Naive thymus-derived CD4-positive, alpha-beta T cell (primary cell): Measurements from ENCODE around the gene RPL36A. TPM values are rescaled to one million over a fixed set of nuclear protein-coding genes. Genes with fewer than 3 reads are reported as not detected.

Experiments used
- ATAC-seq: fragments of 150-1000 bp; cut with Tn5 transposase; 2 replicates; pipeline ENCODE4 v1.10.0; 2021; ENCODE audit warnings: mild to moderate bottlenecking, moderate library complexity
- CTCF ChIA-PET: fragments of 350-600 bp; sonication (Branson Sonifier 250); formaldehyde crosslinking; loops from one replicate; lab custom pipeline; 2021; ENCODE audit warnings: antibody characterized with exemption; lab: Charles Lee
- POLR2A ChIA-PET: fragments of 350-600 bp; sonication (Branson Sonifier 250); formaldehyde crosslinking; loops from one replicate; lab custom pipeline; 2021; ENCODE audit warnings: antibody characterized with exemption, inconsistent platforms; lab: Charles Lee
- DNase-seq, 9 donors: peaks; one replicate each; pipeline versions ENCODE4 v3.0.0 to v3.0.0-alpha.2; 2020 to 2022; ENCODE audit warnings: mixed read lengths in 1 of 9
- H3K27ac ChIP-seq: one replicate; pipeline ENCODE4 v1.7.0; 2013; ENCODE audit warnings: mild to moderate bottlenecking, low read depth, low read length, moderate library complexity
- H3K27me3 ChIP-seq, 2 donors: one replicate each; pipeline ENCODE4 v1.7.0; 2013; ENCODE audit warnings: low read length in 2 of 2, mild to moderate bottlenecking in 2 of 2, moderate library complexity in 2 of 2; ENCODE audit not compliant: control insufficient read depth in 2 of 2, insufficient read depth in 2 of 2
- H3K36me3 ChIP-seq, 3 experiments: 1 replicate in 2 of 3; 2 replicates in 1 of 3; pipeline ENCODE4 v1.7.0; 2013; ENCODE audit warnings: low read length in 3 of 3, mild to moderate bottlenecking in 3 of 3, moderate library complexity in 1 of 3; ENCODE audit not compliant: insufficient read depth in 3 of 3, control insufficient read depth in 2 of 3
- H3K4me1 ChIP-seq, 2 donors: one replicate each; pipeline ENCODE4 v1.7.0; 2013; ENCODE audit warnings: low read length in 2 of 2, mild to moderate bottlenecking in 2 of 2, moderate library complexity in 1 of 2; ENCODE audit not compliant: control insufficient read depth in 2 of 2, insufficient read depth in 2 of 2
- H3K4me3 ChIP-seq: 2 replicates; pipeline ENCODE4 v1.7.0; 2013; ENCODE audit warnings: mild to moderate bottlenecking, low read length
- H3K9me3 ChIP-seq, 3 experiments: 1 replicate in 2 of 3; 2 replicates in 1 of 3; pipeline ENCODE4 v1.7.0; 2013; ENCODE audit warnings: low read length in 3 of 3; ENCODE audit not compliant: control insufficient read depth in 2 of 3
- H3K27ac Mint-ChIP-seq, 9 donors: one replicate each; pipeline ENCODE4 v1.8.0; 2020 to 2022; ENCODE audit warnings: mixed read lengths in 9 of 9, mild to moderate bottlenecking in 8 of 9, moderate library complexity in 5 of 9, inconsistent platforms in 2 of 9
- H3K27me3 Mint-ChIP-seq, 5 donors: one replicate each; pipeline ENCODE4 v1.8.0; 2021 to 2022; ENCODE audit warnings: mixed read lengths in 5 of 5, mild to moderate bottlenecking in 1 of 5
- H3K36me3 Mint-ChIP-seq, 5 donors: one replicate each; pipeline ENCODE4 v1.8.0; 2020 to 2022; ENCODE audit warnings: mixed read lengths in 5 of 5, mild to moderate bottlenecking in 3 of 5, inconsistent platforms in 1 of 5
- H3K4me1 Mint-ChIP-seq, 7 donors: one replicate each; pipeline ENCODE4 v1.8.0; 2020 to 2022; ENCODE audit warnings: mixed read lengths in 7 of 7, mild to moderate bottlenecking in 3 of 7, inconsistent platforms in 1 of 7
- H3K4me3 Mint-ChIP-seq, 10 donors: one replicate each; pipeline ENCODE4 v1.8.0; 2020 to 2022; ENCODE audit warnings: mild to moderate bottlenecking in 10 of 10, mixed read lengths in 10 of 10, moderate library complexity in 6 of 10, inconsistent platforms in 2 of 10
- H3K9me3 Mint-ChIP-seq, 11 donors: one replicate each; pipeline ENCODE4 v1.8.0; 2020 to 2022; ENCODE audit warnings: mixed read lengths in 11 of 11, mild to moderate bottlenecking in 4 of 11, inconsistent platforms in 1 of 11, moderate library complexity in 1 of 11
- intact Hi-C, 2 donors: fragments of 100-400 bp; cut with micrococcal nuclease; formaldehyde crosslinking; loops; one replicate each; pipeline ENCODE4 v1.15.1; 2023
- polyA plus RNA-seq, 2 donors: library from polyadenylated mRNA; unstranded; fragments of 300-500 nt; fragmentation: Illumina TruSeq; gene quantifications; one replicate each; pipeline ENCODE4 v1.2.3, GENCODE V29; 2021
- total RNA-seq, 6 experiments: library from RNA in 5 of 6; stranded (reverse) in 5 of 6; gene quantifications; 1 replicate in 5 of 6; 2 replicates in 1 of 6; pipeline ENCODE4 v1.2.3 and lab custom pipeline; 2021 to 2026

RPL36A gene
- 100 to 1,000 TPM; 113 to 342 (median 282) TPM for total RNA-seq
- 1,000 to 10,000 TPM; 2,157 to 2,919 TPM for polyA plus RNA-seq
- 19.0 reads per million, percentile 49 among the genes with 10 or more reads in this experiment for total RNA-seq (lab: John Stamatoyannopoulos, UW)

DNA sequence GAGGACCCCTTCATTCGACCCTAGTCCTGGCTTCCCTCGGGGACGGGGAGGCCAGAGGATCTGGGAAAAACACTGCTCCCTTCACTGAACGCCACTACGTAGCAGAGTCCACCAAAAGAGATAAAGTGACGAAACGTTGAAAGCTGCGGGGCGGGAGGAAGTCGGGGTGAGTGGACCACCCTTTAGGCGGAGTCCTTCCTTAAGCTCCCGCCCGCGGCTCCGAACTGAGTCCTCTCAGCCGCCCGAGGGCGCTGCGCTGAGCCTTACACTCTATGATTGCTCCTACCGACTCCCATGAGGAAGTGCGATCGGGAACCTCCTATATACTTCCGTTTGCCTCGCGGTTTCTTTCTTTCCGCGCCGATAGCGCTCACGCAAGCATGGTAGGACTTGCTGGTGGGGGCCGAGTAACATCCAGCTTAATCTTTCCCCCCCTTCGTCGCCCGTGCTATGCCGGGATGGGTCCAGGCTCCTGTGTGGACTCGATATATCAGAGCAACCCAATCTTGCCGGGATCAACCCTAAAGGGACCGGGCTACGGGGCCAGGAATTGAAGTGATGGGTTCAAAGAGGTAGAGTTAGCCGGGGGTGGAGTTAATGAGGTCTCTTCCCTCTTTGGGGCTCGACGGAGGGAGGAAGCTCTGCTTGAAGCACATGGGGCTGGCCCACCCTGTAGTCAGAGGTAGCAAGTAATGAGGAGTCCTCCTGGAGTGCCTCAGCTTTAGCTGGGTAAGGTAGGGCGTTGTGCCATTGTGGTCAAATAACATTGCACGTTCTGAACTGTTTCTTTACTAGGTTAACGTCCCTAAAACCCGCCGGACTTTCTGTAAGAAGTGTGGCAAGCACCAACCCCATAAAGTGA, at the start of gene RPL36A:
Gene RPL36A, plus strand, starts transcription at position 348 of the 862 bp plus-strand sequence. Its CDS starts 33 bp downstream, at position 381.
- Histone ChIP-seq H3K36me3 (peaks cover 0 to 3% (median 0%) of the 10 kb centered on the region in 3 experiments), H3K4me3 (peak within 1 kb of the TSS; percentile 66), H3K4me1 (peaks cover 4 to 5% of the 10 kb centered on the region in 2 donors), H3K27me3 (no peaks in the 10 kb centered on the region), H3K27ac (peak within 1 kb of the TSS; percentile 80), H3K9me3 (no peaks in the 10 kb centered on the region)
- H3K9me3 Mint-ChIP-seq: peaks cover 0 to 1% (median 0%) of the 10 kb centered on the region in 11 donors
- H3K4me1 Mint-ChIP-seq: peaks cover 0 to 35% (median 18%) of the 10 kb centered on the region in 7 donors
- ChIA-PET POLR2A (interaction anchor here (0.9 to 1.4 kb wide), 6 partner anchors 10 to 541 kb away, joined by 3 to 7 read pairs (median 4); partner anchors contain the start of genes GLA, HNRNPH2 and ZMAT1), CTCF (interaction anchor here (0.5 to 1.4 kb wide), 3 partner anchors 27 to 406 kb away, joined by 3 to 4 read pairs (median 3); no protein-coding TSS in a partner anchor)
- peak; percentile 97 for ATAC-seq
- H3K27me3 Mint-ChIP-seq: no peaks in the 10 kb centered on the region
- peak; percentile 41 to 75 (median 66) for DNase-seq
- H3K27ac Mint-ChIP-seq: peak within 1 kb of the TSS; percentile 80 to 97 (median 94)
- intact Hi-C loops: loop anchor here (1.0 to 5.0 kb wide), 7 partner anchors 17 to 754 kb away; partner anchors contain the start of genes HNRNPH2 (in 2 of the 2), TIMM8A (in 2 of the 2), CENPI (in 1 of the 2) and CSTF2 (in 1 of the 2)
- peaks cover 0 to 29% (median 0%) of the 10 kb centered on the region in 5 donors for H3K36me3 Mint-ChIP-seq
- peak within 1 kb of the TSS; percentile 81 to 96 (median 90) for H3K4me3 Mint-ChIP-seq

- H3K4me1 ChIP-seq: peaks cover 0 to 4% of the 10 kb centered on the region in 2 donors
- no peaks in the 10 kb centered on the region for H3K27me3 ChIP-seq
- ChIA-PET POLR2A (interaction anchor here (1.4 kb wide), 1 partner anchor 250 kb away, joined by 4 read pairs; the partner anchor contains the start of gene CENPI), CTCF (no interaction called here)
- H3K27ac ChIP-seq: peak overlapping the region; percentile 91
- peaks cover 0 to 3% (median 0%) of the 10 kb centered on the region in 3 experiments for H3K36me3 ChIP-seq
- H3K27ac Mint-ChIP-seq: peak overlapping the region; percentile 80 to 96 (median 91)
- H3K36me3 Mint-ChIP-seq: no peaks in the 10 kb centered on the region
- DNase-seq (no peak), ATAC-seq (no peak)
- H3K4me1 Mint-ChIP-seq: peaks cover 0 to 25% (median 19%) of the 10 kb centered on the region in 7 donors
- no peaks in the 10 kb centered on the region for H3K9me3 Mint-ChIP-seq
- H3K4me3 Mint-ChIP-seq: peak overlapping the region; percentile 84 to 93 (median 91)
- intact Hi-C loops: loop anchor here (1.0 to 5.0 kb wide), 12 partner anchors 42 to 809 kb away; partner anchors contain the start of genes CSTF2 (in 2 of the 2), ZMAT1 (in 2 of the 2), BEX5 (in 1 of the 2) and CENPI (in 1 of the 2)
- H3K9me3 ChIP-seq: no peaks in the 10 kb centered on the region
- peak overlapping the region; percentile 75 for H3K4me3 ChIP-seq
- no peaks in the 10 kb centered on the region for H3K27me3 Mint-ChIP-seq
Measured at GRCh38 chrX:101347859-101348451, 42.9 kb upstream of the RPL36A start.

DNA sequence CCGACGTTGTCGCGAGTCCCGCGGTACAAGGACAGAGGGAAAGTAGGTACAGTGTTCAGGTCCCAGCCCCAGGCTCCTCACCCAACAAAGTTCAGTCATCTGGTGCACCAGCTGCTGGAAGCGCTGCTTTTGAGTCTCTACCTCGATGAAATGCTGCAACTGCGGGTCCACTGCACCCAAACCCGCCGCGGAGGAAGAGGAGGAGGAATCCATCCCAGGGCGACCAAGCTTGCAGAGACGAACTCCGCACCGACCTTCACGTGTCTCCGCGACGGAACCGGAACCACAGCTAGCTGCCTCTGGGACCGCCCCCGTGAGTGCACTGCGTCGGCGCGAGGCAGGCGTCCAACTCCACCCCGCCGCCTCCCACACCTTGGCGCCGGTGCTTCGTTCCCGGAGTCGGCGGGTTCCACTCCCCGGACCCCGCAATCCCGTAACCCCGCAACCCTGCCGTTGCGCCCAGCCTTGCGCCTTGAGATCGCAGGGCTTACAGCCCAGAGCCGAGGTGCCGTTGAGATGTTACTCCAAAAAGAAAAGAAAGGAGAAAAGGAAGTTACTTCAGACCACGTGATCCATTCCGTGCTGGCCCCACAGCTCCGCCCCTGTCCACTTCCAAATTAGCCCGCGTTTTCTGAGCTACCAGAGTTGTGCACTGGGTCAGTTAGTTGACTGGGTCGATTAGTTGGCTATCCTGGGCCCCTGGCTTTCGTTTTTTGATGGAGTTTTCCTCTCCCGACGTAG, 42.2 kb upstream of the RPL36A start, which contains the start of gene TIMM8A:
Gene TIMM8A, minus strand, starts transcription at position 291 of the 741 bp plus-strand sequence. Its CDS starts 78 bp downstream, at position 213.
- no peaks in the 10 kb centered on the region for H3K27me3 ChIP-seq
- H3K36me3 ChIP-seq: peaks cover 0 to 3% (median 0%) of the 10 kb centered on the region in 3 experiments
- H3K4me3 Mint-ChIP-seq: peak within 1 kb of the TSS; percentile 84 to 93 (median 91)
- DNase-seq (peak; percentile 48 to 79 (median 72)), ATAC-seq (peak; percentile 99)
- H3K36me3 Mint-ChIP-seq: no peaks in the 10 kb centered on the region
- H3K4me1 Mint-ChIP-seq: peaks cover 0 to 25% (median 19%) of the 10 kb centered on the region in 7 donors
- H3K9me3 ChIP-seq: no peaks in the 10 kb centered on the region
- intact Hi-C loops: loop anchor here (1.0 to 5.0 kb wide), 12 partner anchors 42 to 809 kb away; partner anchors contain the start of genes CSTF2 (in 2 of the 2), ZMAT1 (in 2 of the 2), BEX5 (in 1 of the 2) and CENPI (in 1 of the 2)
- H3K27me3 Mint-ChIP-seq: no peaks in the 10 kb centered on the region
- CTCF ChIA-PET: no interaction called here
- H3K4me3 ChIP-seq: peak within 1 kb of the TSS; percentile 75
- POLR2A ChIA-PET: interaction anchor here (0.6 to 1.4 kb wide), 3 partner anchors 42 to 269 kb away, joined by 4 read pairs; partner anchors contain the start of genes ARMCX6, CENPI and RPL36A
- H3K4me1 ChIP-seq: peaks cover 0 to 4% of the 10 kb centered on the region in 2 donors
- H3K27ac Mint-ChIP-seq: peak within 1 kb of the TSS; percentile 80 to 96 (median 91)
- no peaks in the 10 kb centered on the region for H3K9me3 Mint-ChIP-seq
- H3K27ac ChIP-seq: peak within 1 kb of the TSS; percentile 91

DNA sequence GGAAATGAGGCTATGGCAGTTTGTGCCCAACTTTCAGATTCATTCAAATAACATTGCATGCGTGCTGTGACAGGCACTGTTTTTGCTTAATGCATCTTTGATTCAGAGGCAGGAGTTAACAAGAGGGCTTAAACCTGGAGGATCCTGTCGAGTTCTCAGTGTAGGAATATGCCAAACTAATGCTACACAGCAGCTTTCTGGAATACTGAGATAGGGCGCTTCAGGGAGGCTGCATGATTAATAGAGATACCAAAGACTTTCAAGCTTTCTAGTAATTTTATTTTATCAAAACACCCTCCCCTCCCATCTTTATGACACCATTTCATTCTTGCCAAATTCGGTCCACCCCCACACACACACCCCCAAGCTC, 41.6 kb upstream of the RPL36A start:
- H3K27me3 ChIP-seq: no peaks in the 10 kb centered on the region
- no peaks in the 10 kb centered on the region for H3K36me3 Mint-ChIP-seq
- ChIA-PET CTCF (no interaction called here), POLR2A (interaction anchor here (0.6 to 1.4 kb wide), 4 partner anchors 41 to 581 kb away, joined by 3 to 4 read pairs (median 4); partner anchors contain the start of genes ARMCX6, CENPI and RPL36A)
- H3K36me3 ChIP-seq: peaks cover 0 to 3% (median 0%) of the 10 kb centered on the region in 3 experiments
- intact Hi-C loops: loop anchor here (2.0 to 5.0 kb wide), 8 partner anchors 252 to 808 kb away; partner anchors contain the start of genes CSTF2 (in 2 of the 2), ZMAT1 (in 2 of the 2), BEX5 (in 1 of the 2) and CENPI (in 1 of the 2)
- no peaks in the 10 kb centered on the region for H3K27me3 Mint-ChIP-seq
- no peaks in the 10 kb centered on the region for H3K9me3 ChIP-seq
- peaks cover 0 to 22% (median 19%) of the 10 kb centered on the region in 7 donors for H3K4me1 Mint-ChIP-seq
- H3K4me1 ChIP-seq: peaks cover 0 to 4% of the 10 kb centered on the region in 2 donors
- H3K27ac Mint-ChIP-seq: peak overlapping the region; percentile 80 to 96 (median 91)
- no peak for DNase-seq
- peak overlapping the region; percentile 91 for H3K27ac ChIP-seq
- peak overlapping the region; percentile 75 for H3K4me3 ChIP-seq
- no peaks in the 10 kb centered on the region for H3K9me3 Mint-ChIP-seq
- peak overlapping the region; percentile 84 to 93 (median 91) for H3K4me3 Mint-ChIP-seq
- ATAC-seq: no peak

- no peak overlapping the region for H3K27ac ChIP-seq
- no peaks in the 10 kb centered on the region for H3K36me3 ChIP-seq
- H3K27me3 ChIP-seq: no peaks in the 10 kb centered on the region
- no peak overlapping the region for H3K4me3 Mint-ChIP-seq
- no peak overlapping the region for H3K4me3 ChIP-seq
- DNase-seq (no peak), ATAC-seq (no peak)
- peaks cover 0 to 2% (median 0%) of the 10 kb centered on the region in 11 donors for H3K9me3 Mint-ChIP-seq
- CTCF ChIA-PET: no interaction called here
- H3K36me3 Mint-ChIP-seq: no peaks in the 10 kb centered on the region
- intact Hi-C loops: no loop called here
- H3K9me3 ChIP-seq: no peaks in the 10 kb centered on the region
- POLR2A ChIA-PET: no interaction called here
- no peaks in the 10 kb centered on the region for H3K4me1 ChIP-seq
- H3K27ac Mint-ChIP-seq: peak overlapping the region in 1 of 9 donors; percentile 7
- peaks cover 0 to 4% (median 0%) of the 10 kb centered on the region in 7 donors for H3K4me1 Mint-ChIP-seq
- peaks cover 0 to 3% (median 0%) of the 10 kb centered on the region in 5 donors for H3K27me3 Mint-ChIP-seq
Measured at GRCh38 chrX:101357166-101357795, 33.5 kb upstream of the RPL36A start.
